Islet precursor cell (in vitro differentiated cells): ENCODE measurements around the gene FOXP2.

Experiments
- DNase-seq: peaks from one replicate; pipeline ENCODE4 v3.0.0-alpha.2; 2018

FOXP2 gene

DNA sequence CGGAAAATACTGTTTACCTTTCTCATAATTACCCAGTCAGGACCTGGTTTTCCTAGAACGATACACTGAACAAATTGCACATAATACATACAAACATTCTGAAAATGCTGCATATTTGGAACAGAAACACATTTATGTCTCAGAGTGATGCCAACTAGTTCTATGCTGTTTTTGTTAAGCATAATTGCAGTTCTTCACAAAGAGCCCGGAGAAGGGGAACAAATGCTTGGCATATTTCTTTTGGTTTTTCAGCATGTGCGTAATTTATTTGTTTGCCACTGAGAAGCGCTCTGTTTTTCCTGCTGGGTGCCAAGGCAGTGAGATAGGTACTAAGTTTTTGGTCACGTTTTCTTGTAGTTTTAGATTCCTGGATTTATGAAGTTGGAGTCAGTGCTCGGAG is 326.3 kb downstream of the FOXP2 start:
- no peak for DNase-seq

DNA sequence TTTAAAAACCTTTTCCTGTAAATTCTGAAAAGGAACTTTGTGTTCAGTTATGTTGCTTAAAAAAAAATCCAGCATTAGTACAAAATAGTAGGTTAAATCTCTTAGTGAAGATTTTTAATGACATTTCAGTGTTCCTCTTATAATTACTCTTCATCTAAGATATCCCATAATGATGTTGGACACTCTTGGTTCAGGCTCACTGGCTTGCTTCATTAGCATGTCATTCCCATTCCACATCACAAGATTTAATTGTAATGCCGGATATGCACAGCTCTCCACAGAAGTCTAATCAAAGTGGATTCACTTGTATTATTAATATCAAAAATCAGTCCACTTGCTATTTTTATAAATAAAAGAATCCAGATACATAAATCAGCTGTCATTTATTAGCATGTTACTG is 327.3 kb downstream of the FOXP2 start:
- no peak for DNase-seq
